Stimulated activated naive B cell treated with anti-CD40 and anti-IgM and Interleukin-4, amounts not matched to agents 10 μg/mL and 1 μg/mL and 100 μg/mL, for 72 hours (primary cell): Measurements from ENCODE around the gene IL4I1.

Source experiments
- ATAC-seq, 2 donors: fragments of 150-1000 bp; cut with Tn5 transposase; replicated peaks; 2 replicates each; pipeline ENCODE4 v1.10.0; 2021; ENCODE audit warnings: moderate library complexity in 1 of 2
- DNase-seq: peaks from one replicate; pipeline ENCODE4 v3.0.0; 2021
- H3K27ac Mint-ChIP-seq: one replicate; pipeline ENCODE4 v1.8.0; 2022; ENCODE audit warnings: mild to moderate bottlenecking, mixed read lengths
- H3K27me3 Mint-ChIP-seq, 2 donors: one replicate each; pipeline ENCODE4 v1.8.0; 2022; ENCODE audit warnings: mixed read lengths in 2 of 2
- H3K36me3 Mint-ChIP-seq, 2 donors: one replicate each; pipeline ENCODE4 v1.8.0; 2022; ENCODE audit warnings: mixed read lengths in 2 of 2, mild to moderate bottlenecking in 1 of 2
- H3K4me1 Mint-ChIP-seq, 2 donors: one replicate each; pipeline ENCODE4 v1.8.0; 2022; ENCODE audit warnings: mixed read lengths in 2 of 2, mild to moderate bottlenecking in 1 of 2
- H3K4me3 Mint-ChIP-seq, 2 donors: one replicate each; pipeline ENCODE4 v1.8.0; 2022; ENCODE audit warnings: mild to moderate bottlenecking in 2 of 2, mixed read lengths in 2 of 2, moderate library complexity in 1 of 2
- H3K9me3 Mint-ChIP-seq, 2 donors: one replicate each; pipeline ENCODE4 v1.8.0; 2022; ENCODE audit warnings: mixed read lengths in 2 of 2, mild to moderate bottlenecking in 1 of 2

The IL4I1 gene

DNA sequence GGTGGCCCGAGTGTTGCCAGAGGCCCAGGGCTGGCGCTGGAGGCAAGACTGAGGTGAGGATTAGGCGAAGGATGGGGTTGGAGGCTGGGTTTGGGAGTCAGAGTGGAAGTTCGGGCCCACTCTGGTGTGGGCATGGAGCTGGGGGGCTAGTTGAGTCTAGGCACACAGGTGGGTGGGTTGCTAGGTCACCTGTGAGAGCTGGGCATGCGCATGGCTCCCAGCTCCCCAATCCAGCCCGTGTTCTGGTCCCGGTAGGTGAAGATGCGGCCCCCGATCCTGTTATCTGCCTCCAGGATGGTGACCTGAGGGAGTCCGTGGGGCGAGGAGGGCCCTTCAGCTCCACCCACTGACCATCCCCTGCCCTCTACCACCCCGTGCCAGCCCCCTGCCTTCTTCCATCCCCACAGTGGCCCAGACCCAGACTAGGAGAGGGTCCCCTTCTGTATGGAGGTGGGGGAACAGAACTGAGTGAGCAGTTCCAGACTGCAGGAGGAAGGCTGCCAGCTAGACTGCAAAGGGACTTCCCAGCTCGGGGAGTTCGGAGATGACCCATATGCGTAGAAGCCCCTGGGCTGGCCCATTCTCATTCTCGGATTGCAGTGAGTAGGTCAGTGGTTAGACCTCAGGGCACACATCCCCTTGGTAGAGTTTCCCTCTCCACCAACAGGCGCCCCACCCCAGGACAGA, 1.7 kb downstream of the IL4I1 start:
- peaks cover 48 to 82% of the 10 kb centered on the region in 2 donors for H3K4me1 Mint-ChIP-seq
- H3K27me3 Mint-ChIP-seq = no peaks in the 10 kb centered on the region
- peak overlapping the region; percentile 98 for H3K27ac Mint-ChIP-seq
- peak; percentile 83 for DNase-seq
- H3K36me3 Mint-ChIP-seq = peaks cover 60 to 72% of the 10 kb centered on the region in 2 donors
- H3K9me3 Mint-ChIP-seq = peaks cover 9 to 19% of the 10 kb centered on the region in 2 donors
- ATAC-seq = peak; percentile 35 to 36
- H3K4me3 Mint-ChIP-seq = peak overlapping the region; percentile 95 to 99

DNA sequence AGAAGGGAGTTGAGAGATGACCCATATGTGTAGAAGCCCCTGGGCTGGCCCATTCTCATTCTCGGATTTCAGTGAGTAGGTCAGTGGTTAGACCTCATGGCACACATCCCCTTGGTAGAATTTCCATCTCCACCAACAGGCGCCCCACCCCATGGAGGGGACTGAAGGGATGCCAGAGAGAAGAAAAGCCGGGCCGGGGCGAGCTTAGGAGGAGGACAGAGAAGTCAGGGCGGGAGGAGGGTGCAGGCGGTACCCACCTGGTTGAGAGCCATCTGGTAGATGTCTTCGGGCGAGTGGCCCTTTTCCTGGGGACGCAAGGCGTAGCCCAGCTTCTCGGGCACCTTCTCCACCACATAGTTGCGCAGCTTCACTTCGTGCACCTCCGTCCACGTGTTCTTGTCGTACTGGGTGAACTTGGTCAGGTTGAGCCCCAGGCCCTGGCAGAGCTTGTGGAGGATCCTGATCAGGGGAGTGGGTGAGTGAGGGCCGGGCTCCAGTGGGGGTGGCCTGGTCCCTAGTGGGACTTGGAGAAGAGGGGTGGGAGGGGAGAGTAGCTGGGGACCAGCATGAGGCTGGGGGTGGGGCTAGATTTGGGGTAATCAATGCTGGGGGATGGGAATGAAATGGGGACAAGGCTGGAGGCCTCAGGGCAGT, 2.5 kb downstream of the IL4I1 start:
- no peaks in the 10 kb centered on the region for H3K27me3 Mint-ChIP-seq
- DNase-seq (no peak), ATAC-seq (no peak)
- peaks cover 52 to 86% of the 10 kb centered on the region in 2 donors for H3K4me1 Mint-ChIP-seq
- H3K4me3 Mint-ChIP-seq = peak overlapping the region; percentile 95 to 99
- peak overlapping the region; percentile 98 for H3K27ac Mint-ChIP-seq
- H3K36me3 Mint-ChIP-seq = peaks cover 69 to 81% of the 10 kb centered on the region in 2 donors
- peaks cover 9 to 19% of the 10 kb centered on the region in 2 donors for H3K9me3 Mint-ChIP-seq

GRCh38 chr19:49892716-49893115, 4.0 kb downstream of the IL4I1 start:
- Mint-ChIP-seq H3K4me1 (peaks cover 60 to 89% of the 10 kb centered on the region in 2 donors), H3K36me3 (peaks cover 80 to 95% of the 10 kb centered on the region in 2 donors), H3K4me3 (peak overlapping the region; percentile 95 to 99), H3K9me3 (peaks cover 11 to 19% of the 10 kb centered on the region in 2 donors), H3K27ac (peak overlapping the region; percentile 96), H3K27me3 (no peaks in the 10 kb centered on the region)
- ATAC-seq (no peak), DNase-seq (no peak)

- no peaks in the 10 kb centered on the region for H3K27me3 Mint-ChIP-seq
- peaks cover 81 to 98% of the 10 kb centered on the region in 2 donors for H3K36me3 Mint-ChIP-seq
- ATAC-seq (no peak), DNase-seq (no peak)
- H3K27ac Mint-ChIP-seq = peak overlapping the region; percentile 96
- peaks cover 60 to 89% of the 10 kb centered on the region in 2 donors for H3K4me1 Mint-ChIP-seq
- H3K4me3 Mint-ChIP-seq = peak overlapping the region; percentile 95 to 99
- peaks cover 11 to 19% of the 10 kb centered on the region in 2 donors for H3K9me3 Mint-ChIP-seq
Observed at GRCh38 chr19:49891393-49891792, 5.3 kb downstream of the IL4I1 start.

DNA sequence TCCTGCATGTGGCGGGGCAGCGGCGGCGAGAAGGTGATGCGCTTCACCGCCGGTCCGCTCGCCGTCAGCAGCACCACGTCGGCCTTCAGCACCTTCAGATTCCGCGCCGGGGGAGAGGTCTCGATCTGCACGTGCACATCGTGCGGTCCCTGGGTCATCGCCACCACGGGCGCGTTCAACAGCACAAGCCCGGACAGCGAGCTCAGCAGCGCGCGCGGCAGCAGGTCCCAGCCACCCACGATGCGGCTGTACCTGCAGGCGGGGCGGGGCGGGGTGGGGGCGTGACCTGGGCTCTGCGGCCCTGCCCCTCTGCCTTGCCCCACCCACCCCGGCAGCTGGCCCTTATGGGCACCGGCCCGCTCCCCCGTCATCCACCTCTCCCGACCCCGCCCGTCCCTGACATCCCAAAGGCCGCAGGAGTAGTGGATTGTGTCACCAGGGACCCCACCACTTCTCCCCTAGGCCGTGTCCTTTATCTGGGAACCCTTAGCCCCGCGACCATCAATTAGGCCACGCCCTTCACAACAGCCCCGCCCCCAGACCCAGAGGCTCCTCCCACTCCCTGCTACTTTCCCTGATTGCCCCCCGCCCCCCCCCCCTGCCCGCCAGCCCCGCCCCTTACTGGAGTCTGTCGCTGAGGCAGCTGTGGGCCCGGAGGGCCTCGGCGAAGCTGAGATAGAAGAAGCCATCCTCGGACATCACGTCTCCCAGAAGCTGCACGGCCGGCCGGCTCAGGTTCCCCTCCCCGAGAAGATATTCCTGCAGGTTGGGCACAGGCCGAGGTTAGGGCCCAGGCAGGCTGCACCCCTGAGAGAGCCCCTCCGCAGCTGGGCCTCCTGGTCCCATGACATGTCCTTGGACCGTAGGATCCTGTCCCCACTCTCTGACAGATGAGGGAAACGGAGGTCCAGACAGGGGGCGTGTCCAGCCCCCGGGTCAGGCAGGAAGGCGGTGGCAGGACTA, 6.1 kb downstream of the IL4I1 start:
- peaks cover 60 to 90% of the 10 kb centered on the region in 2 donors for H3K4me1 Mint-ChIP-seq
- peak; percentile 55 for DNase-seq
- no peaks in the 10 kb centered on the region for H3K27me3 Mint-ChIP-seq
- H3K36me3 Mint-ChIP-seq = peaks cover 80 to 94% of the 10 kb centered on the region in 2 donors
- H3K4me3 Mint-ChIP-seq = peak overlapping the region; percentile 95 to 99
- H3K9me3 Mint-ChIP-seq = peaks cover 11 to 19% of the 10 kb centered on the region in 2 donors
- ATAC-seq = peak; percentile 20 to 29
- H3K27ac Mint-ChIP-seq = peak overlapping the region; percentile 96

DNA sequence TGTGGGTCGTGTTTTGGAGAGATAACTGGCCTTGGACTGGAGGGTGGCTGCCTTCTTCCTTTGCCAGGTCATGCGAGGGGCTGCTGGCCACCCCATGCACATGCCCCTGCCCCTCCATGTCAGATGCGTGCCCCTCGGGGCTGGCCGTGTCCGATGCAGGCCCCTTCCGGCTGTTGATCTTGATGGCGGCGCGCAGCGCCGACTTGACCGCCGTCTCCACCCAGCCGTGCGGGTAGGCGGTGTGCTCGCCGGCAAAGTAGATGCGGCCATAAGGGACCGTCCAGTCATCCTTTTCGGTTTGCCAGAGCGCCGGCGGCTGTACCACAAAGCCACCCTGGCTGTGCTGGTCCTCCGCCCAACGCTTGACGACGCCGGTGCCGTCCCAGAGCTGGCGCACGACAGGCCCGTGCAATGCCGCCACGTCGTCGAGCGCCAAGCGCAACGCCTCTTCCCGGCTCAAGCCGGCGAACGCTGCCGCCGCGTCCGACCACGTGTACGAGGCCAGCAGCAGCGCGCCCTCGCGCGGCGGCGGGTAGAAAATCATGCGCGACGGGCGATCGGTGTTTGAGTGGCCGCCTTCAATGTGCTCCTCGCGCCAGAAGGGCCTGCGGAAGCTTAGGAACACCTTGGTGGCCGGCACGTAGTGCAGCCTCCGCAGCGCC, 6.9 kb downstream of the IL4I1 start:
- H3K4me1 Mint-ChIP-seq = peaks cover 58 to 91% of the 10 kb centered on the region in 2 donors
- DNase-seq = peak; percentile 56
- H3K9me3 Mint-ChIP-seq = peaks cover 11 to 19% of the 10 kb centered on the region in 2 donors
- peaks cover 80 to 94% of the 10 kb centered on the region in 2 donors for H3K36me3 Mint-ChIP-seq
- peak overlapping the region; percentile 76 to 79 for H3K4me3 Mint-ChIP-seq
- peak overlapping the region; percentile 94 for H3K27ac Mint-ChIP-seq
- no peaks in the 10 kb centered on the region for H3K27me3 Mint-ChIP-seq
- peak; percentile 5 to 13 for ATAC-seq

DNA sequence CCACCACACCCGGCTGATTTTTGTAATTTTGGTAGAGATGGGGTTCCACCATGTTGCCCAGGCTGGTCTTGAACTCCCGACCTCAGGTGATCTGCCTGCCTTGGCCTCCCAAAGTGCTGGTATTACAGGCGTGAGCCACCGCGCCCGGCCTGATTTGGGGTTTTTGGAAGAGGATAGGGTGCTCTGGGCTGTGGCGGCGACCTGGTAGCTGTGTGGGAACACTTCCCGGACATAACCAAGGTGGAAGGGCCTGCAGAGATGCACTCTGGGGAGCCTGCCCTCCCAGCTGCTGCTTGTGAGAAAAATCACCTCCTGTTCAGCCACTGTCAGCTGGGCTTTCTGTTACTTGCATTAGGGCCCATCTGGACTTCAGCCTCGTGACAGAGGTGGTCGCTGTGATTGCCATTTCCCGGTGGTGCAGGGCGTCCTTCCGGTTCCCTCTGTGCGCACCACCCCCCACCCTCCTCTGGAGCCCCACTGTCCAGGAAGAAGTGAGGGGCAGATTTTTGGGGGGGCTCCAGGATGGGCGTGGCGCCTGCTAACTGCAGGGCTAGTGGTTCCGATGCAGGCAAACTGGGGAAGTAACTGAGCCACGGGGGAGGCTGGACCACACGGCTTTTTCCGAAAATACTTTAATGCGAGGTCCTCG, 7.5 kb downstream of the IL4I1 start:
- Mint-ChIP-seq H3K9me3 (peaks cover 11 to 19% of the 10 kb centered on the region in 2 donors), H3K4me3 (peak overlapping the region; percentile 76 to 79), H3K27ac (peak overlapping the region; percentile 94), H3K27me3 (no peaks in the 10 kb centered on the region), H3K36me3 (peaks cover 81 to 94% of the 10 kb centered on the region in 2 donors), H3K4me1 (peaks cover 56 to 91% of the 10 kb centered on the region in 2 donors)
- ATAC-seq (no peak), DNase-seq (no peak)

- DNase-seq (no peak), ATAC-seq (peak; percentile 7 to 11)
- H3K27me3 Mint-ChIP-seq = no peaks in the 10 kb centered on the region
- peaks cover 53 to 91% of the 10 kb centered on the region in 2 donors for H3K4me1 Mint-ChIP-seq
- H3K4me3 Mint-ChIP-seq = peak overlapping the region; percentile 76 to 79
- H3K27ac Mint-ChIP-seq = peak overlapping the region; percentile 94
- peaks cover 80 to 93% of the 10 kb centered on the region in 2 donors for H3K36me3 Mint-ChIP-seq
- peaks cover 11 to 18% of the 10 kb centered on the region in 2 donors for H3K9me3 Mint-ChIP-seq
Observed at GRCh38 chr19:49888510-49888824, 8.2 kb downstream of the IL4I1 start.

DNA sequence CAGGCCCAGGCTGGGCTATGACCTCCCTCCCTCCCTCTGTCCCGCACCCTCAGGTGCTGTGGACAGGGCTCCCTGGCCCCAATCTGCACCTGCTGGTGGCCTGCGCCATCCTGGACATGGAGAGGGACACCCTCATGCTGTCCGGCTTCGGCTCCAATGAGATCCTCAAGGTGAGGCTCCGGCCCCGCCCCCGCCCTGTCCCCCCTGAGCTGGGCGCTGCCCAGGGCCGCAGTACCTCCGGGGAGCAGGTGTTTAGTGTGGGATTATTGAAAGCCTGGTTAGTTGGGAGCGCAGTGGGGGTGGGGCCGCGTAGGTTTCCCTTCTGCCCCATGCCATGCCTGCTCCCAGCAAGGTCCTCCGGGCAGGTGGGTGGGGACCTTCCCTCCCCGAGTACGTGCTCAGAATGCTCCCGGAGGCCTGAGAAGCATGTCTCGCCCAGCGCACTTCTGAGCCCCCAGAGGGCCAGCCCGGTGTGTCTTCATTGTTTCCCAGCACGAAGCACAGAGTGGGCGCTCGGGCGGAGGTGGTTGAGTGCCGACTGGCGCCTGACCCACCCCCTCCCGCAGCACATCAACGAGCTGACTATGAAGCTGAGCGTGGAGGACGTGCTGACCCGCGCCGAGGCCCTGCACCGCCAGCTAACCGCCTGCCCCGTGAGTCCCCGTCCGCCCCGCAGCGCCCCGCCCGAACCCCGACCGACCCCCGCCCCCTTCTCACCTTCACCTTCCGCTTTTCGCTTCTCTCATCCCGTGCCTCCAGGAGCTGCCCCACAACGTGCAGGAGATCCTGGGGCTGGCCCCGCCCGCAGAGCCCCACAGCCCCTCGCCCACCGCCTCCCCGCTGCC, 8.8 kb downstream of the IL4I1 start:
- ATAC-seq = peak; percentile 22 to 30
- H3K27ac Mint-ChIP-seq = peak overlapping the region; percentile 94
- peaks cover 13 to 14% of the 10 kb centered on the region in 2 donors for H3K9me3 Mint-ChIP-seq
- H3K4me3 Mint-ChIP-seq = peak overlapping the region; percentile 64 to 79
- H3K36me3 Mint-ChIP-seq = peaks cover 79 to 93% of the 10 kb centered on the region in 2 donors
- H3K4me1 Mint-ChIP-seq = peaks cover 51 to 90% of the 10 kb centered on the region in 2 donors
- DNase-seq = peak; percentile 42
- no peaks in the 10 kb centered on the region for H3K27me3 Mint-ChIP-seq

- ATAC-seq = peak; percentile 1 to 2
- H3K4me3 Mint-ChIP-seq = peak overlapping the region; percentile 64 to 79
- H3K27me3 Mint-ChIP-seq = no peaks in the 10 kb centered on the region
- H3K27ac Mint-ChIP-seq = peak overlapping the region; percentile 94
- H3K4me1 Mint-ChIP-seq = peaks cover 45 to 89% of the 10 kb centered on the region in 2 donors
- peaks cover 9 to 11% of the 10 kb centered on the region in 2 donors for H3K9me3 Mint-ChIP-seq
- peaks cover 78 to 93% of the 10 kb centered on the region in 2 donors for H3K36me3 Mint-ChIP-seq
- no peak for DNase-seq
Observed at GRCh38 chr19:49887037-49887664, 9.5 kb downstream of the IL4I1 start.

DNA sequence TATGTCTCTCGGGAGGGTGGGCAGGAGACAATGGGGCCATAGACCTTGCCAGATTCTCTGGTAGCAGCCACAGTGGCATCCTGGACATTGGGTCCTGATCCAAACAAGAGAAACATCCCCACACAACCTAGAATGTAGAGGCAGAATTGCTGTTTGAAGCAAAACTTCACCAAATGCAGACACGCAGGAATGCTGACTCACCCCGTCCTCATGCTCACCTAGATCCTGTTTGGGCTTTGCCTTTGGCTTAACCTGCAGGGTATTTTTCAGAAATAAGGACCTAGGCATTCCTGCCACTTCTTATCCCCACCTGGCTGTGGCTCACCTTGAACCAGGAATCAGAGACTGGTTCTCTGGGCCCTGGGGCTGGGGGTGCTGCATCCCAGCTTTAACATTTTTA, 11.9 kb downstream of the IL4I1 start:
- no peak for DNase-seq
- H3K4me3 Mint-ChIP-seq = no peak overlapping the region
- H3K27me3 Mint-ChIP-seq = no peaks in the 10 kb centered on the region
- peaks cover 43 to 88% of the 10 kb centered on the region in 2 donors for H3K4me1 Mint-ChIP-seq
- H3K36me3 Mint-ChIP-seq = peaks cover 75 to 93% of the 10 kb centered on the region in 2 donors
- ATAC-seq = no peak
- peaks cover 0 to 4% of the 10 kb centered on the region in 2 donors for H3K9me3 Mint-ChIP-seq
- H3K27ac Mint-ChIP-seq = peak overlapping the region; percentile 85

DNA sequence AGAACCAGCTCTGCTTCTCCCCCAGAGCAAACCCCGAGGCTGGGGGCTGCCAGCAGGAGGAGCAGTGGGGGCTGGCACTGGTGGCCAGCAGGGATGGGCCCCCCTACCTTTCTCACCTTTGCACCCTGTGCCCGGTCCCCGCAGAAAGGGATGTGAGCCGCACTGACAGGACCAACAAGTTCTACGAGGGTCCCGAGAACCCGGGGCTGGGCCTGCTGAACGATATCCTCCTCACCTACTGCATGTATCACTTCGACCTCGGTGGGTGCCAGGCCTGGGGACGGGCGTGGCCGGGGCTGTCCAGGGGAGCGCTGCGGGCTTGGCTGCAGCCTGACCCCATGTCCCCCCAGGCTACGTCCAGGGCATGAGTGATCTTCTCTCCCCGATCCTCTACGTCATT, 12.6 kb downstream of the IL4I1 start:
- Mint-ChIP-seq H3K36me3 (peaks cover 73 to 91% of the 10 kb centered on the region in 2 donors), H3K27ac (peak overlapping the region; percentile 85), H3K4me1 (peaks cover 39 to 87% of the 10 kb centered on the region in 2 donors), H3K9me3 (peaks cover 0 to 4% of the 10 kb centered on the region in 2 donors), H3K4me3 (no peak overlapping the region), H3K27me3 (no peaks in the 10 kb centered on the region)
- DNase-seq (no peak), ATAC-seq (no peak)
